ENCODE measurements around the gene KIF25. TPM values are rescaled to one million over a fixed set of nuclear protein-coding genes. Genes with fewer than 3 reads are reported as not detected.
"Not testable (repeated sequence)": the region's sequence is repeated elsewhere in the genome, so short reads cannot be mapped to it uniquely, and the experiment has no call there.

The KIF25 gene
- polyA plus RNA-seq, 1 donor from 2014 or later, result not detected

DNA sequence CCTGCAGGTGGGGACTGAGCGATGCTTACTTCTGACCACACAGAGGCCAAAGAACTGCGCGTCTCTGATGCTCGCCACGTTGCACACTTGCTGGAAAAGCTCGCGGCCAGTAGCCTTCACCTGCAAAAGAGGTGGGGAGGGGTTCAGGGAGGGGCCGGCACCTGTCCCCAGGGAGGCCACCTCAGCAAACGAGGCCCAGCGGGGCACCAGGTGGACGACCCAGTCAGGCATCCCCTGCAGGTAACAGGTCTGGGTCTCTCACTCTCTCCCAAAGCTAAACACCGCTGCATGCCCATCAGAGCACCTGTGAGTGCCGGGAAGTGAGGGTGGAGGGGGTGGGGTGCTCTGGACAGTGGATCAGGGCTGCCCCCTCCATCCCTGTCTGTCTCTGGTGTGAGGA lies 77.7 kb downstream of the KIF25 start:
- Histone ChIP-seq H3K27ac (ENCODE audit: low read length) (no peak overlapping the region), H4K20me1 (ENCODE audit: insufficient read depth) (no peaks in the 10 kb centered on the region), H3K9ac (ENCODE audit: low read length) (no peak overlapping the region), H3K9me2 (ENCODE audit: insufficient read depth, low read length) (no peaks in the 10 kb centered on the region), H3K4me3 (ENCODE audit: low read length) (no peak overlapping the region), H3K79me2 (replicated peaks; ENCODE audit: insufficient read depth, low read length) (no peaks in the 10 kb centered on the region), H3F3A (ENCODE audit: insufficient read depth, low read length, poor library complexity, severe bottlenecking) (no peaks in the 10 kb centered on the region), H2AFZ (ENCODE audit: low read depth, low read length) (no peak overlapping the region), H3K9me3 (ENCODE audit: low read length) (no peaks in the 10 kb centered on the region), H3K27me3 (ENCODE audit: insufficient read depth, low read depth, low read length) (no peaks in the 10 kb centered on the region), H3K36me3 (ENCODE audit: insufficient read depth, low read length) (no peaks in the 10 kb centered on the region), H3K4me2 (ENCODE audit: low read length) (no peak overlapping the region)
- TF ChIP-seq, protein P1, sequence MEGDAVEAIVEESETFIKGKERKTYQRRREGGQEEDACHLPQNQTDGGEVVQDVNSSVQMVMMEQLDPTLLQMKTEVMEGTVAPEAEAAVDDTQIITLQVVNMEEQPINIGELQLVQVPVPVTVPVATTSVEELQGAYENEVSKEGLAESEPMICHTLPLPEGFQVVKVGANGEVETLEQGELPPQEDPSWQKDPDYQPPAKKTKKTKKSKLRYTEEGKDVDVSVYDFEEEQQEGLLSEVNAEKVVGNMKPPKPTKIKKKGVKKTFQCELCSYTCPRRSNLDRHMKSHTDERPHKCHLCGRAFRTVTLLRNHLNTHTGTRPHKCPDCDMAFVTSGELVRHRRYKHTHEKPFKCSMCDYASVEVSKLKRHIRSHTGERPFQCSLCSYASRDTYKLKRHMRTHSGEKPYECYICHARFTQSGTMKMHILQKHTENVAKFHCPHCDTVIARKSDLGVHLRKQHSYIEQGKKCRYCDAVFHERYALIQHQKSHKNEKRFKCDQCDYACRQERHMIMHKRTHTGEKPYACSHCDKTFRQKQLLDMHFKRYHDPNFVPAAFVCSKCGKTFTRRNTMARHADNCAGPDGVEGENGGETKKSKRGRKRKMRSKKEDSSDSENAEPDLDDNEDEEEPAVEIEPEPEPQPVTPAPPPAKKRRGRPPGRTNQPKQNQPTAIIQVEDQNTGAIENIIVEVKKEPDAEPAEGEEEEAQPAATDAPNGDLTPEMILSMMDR (IDR thresholded peaks at IDR 0.05; ENCODE audit: poor library complexity, severe bottlenecking), result no peak
- TF ChIP-seq, protein P2, sequence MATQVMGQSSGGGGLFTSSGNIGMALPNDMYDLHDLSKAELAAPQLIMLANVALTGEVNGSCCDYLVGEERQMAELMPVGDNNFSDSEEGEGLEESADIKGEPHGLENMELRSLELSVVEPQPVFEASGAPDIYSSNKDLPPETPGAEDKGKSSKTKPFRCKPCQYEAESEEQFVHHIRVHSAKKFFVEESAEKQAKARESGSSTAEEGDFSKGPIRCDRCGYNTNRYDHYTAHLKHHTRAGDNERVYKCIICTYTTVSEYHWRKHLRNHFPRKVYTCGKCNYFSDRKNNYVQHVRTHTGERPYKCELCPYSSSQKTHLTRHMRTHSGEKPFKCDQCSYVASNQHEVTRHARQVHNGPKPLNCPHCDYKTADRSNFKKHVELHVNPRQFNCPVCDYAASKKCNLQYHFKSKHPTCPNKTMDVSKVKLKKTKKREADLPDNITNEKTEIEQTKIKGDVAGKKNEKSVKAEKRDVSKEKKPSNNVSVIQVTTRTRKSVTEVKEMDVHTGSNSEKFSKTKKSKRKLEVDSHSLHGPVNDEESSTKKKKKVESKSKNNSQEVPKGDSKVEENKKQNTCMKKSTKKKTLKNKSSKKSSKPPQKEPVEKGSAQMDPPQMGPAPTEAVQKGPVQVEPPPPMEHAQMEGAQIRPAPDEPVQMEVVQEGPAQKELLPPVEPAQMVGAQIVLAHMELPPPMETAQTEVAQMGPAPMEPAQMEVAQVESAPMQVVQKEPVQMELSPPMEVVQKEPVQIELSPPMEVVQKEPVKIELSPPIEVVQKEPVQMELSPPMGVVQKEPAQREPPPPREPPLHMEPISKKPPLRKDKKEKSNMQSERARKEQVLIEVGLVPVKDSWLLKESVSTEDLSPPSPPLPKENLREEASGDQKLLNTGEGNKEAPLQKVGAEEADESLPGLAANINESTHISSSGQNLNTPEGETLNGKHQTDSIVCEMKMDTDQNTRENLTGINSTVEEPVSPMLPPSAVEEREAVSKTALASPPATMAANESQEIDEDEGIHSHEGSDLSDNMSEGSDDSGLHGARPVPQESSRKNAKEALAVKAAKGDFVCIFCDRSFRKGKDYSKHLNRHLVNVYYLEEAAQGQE (IDR thresholded peaks at IDR 0.05; ENCODE audit: borderline replicate concordance), result no peak
- no peak for TF ChIP-seq RAD21 (conservative IDR thresholded peaks at IDR 0.05)
- no peak for TF ChIP-seq SMC3 (conservative IDR thresholded peaks at IDR 0.05; ENCODE audit: poor library complexity)
- no peak for TF ChIP-seq MXI1 (conservative IDR thresholded peaks at IDR 0.05; ENCODE audit: poor library complexity, severe bottlenecking)
- TF ChIP-seq TAF1 (IDR thresholded peaks at IDR 0.05; ENCODE audit: low read depth), result no peak
- no peak for TF ChIP-seq EZH2 (IDR thresholded peaks at IDR 0.05; ENCODE audit: borderline replicate concordance, insufficient read depth, low read length, poor library complexity, severe bottlenecking)
- TF ChIP-seq EP300 (conservative IDR thresholded peaks at IDR 0.05; ENCODE audit: poor library complexity, severe bottlenecking), result no peak
- no peak for TF ChIP-seq POLR2AphosphoS5 (IDR thresholded peaks at IDR 0.05)

DNA sequence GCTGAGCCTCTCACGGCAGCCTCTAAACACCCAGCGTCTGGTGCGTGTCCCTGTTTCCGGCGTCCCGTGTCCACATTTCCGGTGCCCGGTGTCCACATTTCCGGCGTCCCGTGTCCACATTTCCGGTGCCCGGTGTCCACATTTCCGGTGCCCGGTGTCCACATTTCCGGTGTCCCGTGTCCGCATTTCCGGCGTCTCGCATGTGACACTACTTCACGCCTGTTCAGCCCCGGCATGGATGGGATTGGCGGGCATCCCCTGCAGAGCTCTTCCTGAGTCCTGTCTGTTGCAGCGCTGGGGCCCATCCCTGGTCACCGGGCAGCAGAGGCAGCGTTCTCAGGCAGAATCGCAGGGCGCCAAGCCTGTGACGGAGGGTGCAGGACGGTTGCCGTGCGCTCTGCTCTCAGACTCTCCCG lies 78.3 kb downstream of the KIF25 start:
- Histone ChIP-seq H3K4me2 (ENCODE audit: low read length) (no peak overlapping the region), H3K27me3 (ENCODE audit: insufficient read depth, low read depth, low read length) (no peaks in the 10 kb centered on the region), H3K9ac (ENCODE audit: low read length) (no peak overlapping the region), H3K36me3 (ENCODE audit: insufficient read depth, low read length) (no peaks in the 10 kb centered on the region), H3K9me2 (ENCODE audit: insufficient read depth, low read length) (no peaks in the 10 kb centered on the region), H3K4me3 (ENCODE audit: low read length) (no peak overlapping the region), H2AFZ (ENCODE audit: low read depth, low read length) (no peak overlapping the region), H4K20me1 (ENCODE audit: insufficient read depth) (no peaks in the 10 kb centered on the region), H3K9me3 (ENCODE audit: low read length) (no peaks in the 10 kb centered on the region), H3K79me2 (replicated peaks; ENCODE audit: insufficient read depth, low read length) (no peaks in the 10 kb centered on the region), H3F3A (ENCODE audit: insufficient read depth, low read length, poor library complexity, severe bottlenecking) (no peaks in the 10 kb centered on the region), H3K27ac (ENCODE audit: low read length) (no peak overlapping the region)
- TF ChIP-seq, protein P2 (IDR thresholded peaks at IDR 0.05; ENCODE audit: borderline replicate concordance), result no peak
- TF ChIP-seq EZH2 (IDR thresholded peaks at IDR 0.05; ENCODE audit: borderline replicate concordance, insufficient read depth, low read length, poor library complexity, severe bottlenecking), result no peak
- no peak for TF ChIP-seq MXI1 (conservative IDR thresholded peaks at IDR 0.05; ENCODE audit: poor library complexity, severe bottlenecking)
- no peak for TF ChIP-seq EP300 (conservative IDR thresholded peaks at IDR 0.05; ENCODE audit: poor library complexity, severe bottlenecking)

DNA sequence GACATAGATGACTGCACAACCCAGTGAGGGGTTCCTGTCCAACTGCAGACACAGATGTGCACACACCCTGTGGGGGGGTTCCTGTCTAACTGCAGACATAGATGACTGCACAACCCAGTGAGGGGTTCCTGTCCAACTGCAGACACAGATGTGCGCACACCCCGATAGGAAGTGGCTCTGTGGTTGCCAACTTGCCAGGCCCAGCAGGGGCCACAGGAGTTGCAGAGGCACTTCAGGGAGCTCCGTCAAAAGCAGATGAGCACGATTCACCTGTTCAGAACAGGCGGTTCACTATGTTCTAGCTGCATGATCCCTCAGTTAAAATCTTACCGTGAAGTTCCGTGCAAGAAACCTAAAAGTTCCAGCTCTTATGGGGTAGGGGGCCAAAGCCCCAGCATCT lies 79.9 kb downstream of the KIF25 start:
- not testable (repeated sequence) for H3K79me2 ChIP-seq (replicated peaks; ENCODE audit: insufficient read depth, low read length)

More for the DNA sequence above, 79.9 kb downstream of the KIF25 start:
- H3K36me3 ChIP-seq (ENCODE audit: insufficient read depth, low read length); H4K20me1 ChIP-seq (ENCODE audit: insufficient read depth); H3K4me2 ChIP-seq (ENCODE audit: low read length); H3K9me3 ChIP-seq (ENCODE audit: low read length); H2AFZ ChIP-seq (ENCODE audit: low read depth, low read length); H3K27me3 ChIP-seq (ENCODE audit: insufficient read depth, low read depth, low read length); H3K4me3 ChIP-seq (ENCODE audit: low read length); H3K9me2 ChIP-seq (ENCODE audit: insufficient read depth, low read length); H3F3A ChIP-seq (ENCODE audit: insufficient read depth, low read length, poor library complexity, severe bottlenecking); H3K9ac ChIP-seq (ENCODE audit: low read length); H3K27ac ChIP-seq (ENCODE audit: low read length): not testable (repeated sequence)
